GM19193 (cell line): ENCODE measurements around the gene MARK2.

Experiments
- POLR2A ChIP-seq: IDR thresholded peaks from 4 replicates; pipeline ENCODE4 v1.6.1; 2011; ENCODE audit not compliant: insufficient read depth, insufficient read length; ENCODE audit errors: extremely low read depth

MARK2 gene

GRCh38 chr11:63904743-63905142 is 65.8 kb downstream of the MARK2 start:
- TF ChIP-seq POLR2A = no peak

GRCh38 chr11:63905179-63905578 is 66.3 kb downstream of the MARK2 start:
- TF ChIP-seq POLR2A = no peak

- no peak for TF ChIP-seq POLR2A
Observed at GRCh38 chr11:63906087-63906486, 67.2 kb downstream of the MARK2 start.

GRCh38 chr11:63906585-63906984 is 67.7 kb downstream of the MARK2 start:
- TF ChIP-seq POLR2A = no peak

GRCh38 chr11:63907063-63907462 is 68.2 kb downstream of the MARK2 start:
- no peak for TF ChIP-seq POLR2A

- TF ChIP-seq POLR2A = no peak
Observed at GRCh38 chr11:63907808-63908530, 69.1 kb downstream of the MARK2 start.

- no peak for TF ChIP-seq POLR2A
Observed at GRCh38 chr11:63908631-63909401, 69.9 kb downstream of the MARK2 start.

GRCh38 chr11:63909591-63910506 is 70.9 kb downstream of the MARK2 start:
- TF ChIP-seq POLR2A = no peak

GRCh38 chr11:63910675-63911074 is 71.8 kb downstream of the MARK2 start:
- no peak for TF ChIP-seq POLR2A

GRCh38 chr11:63911440-63911839 is 72.5 kb downstream of the MARK2 start:
- no peak for TF ChIP-seq POLR2A

GRCh38 chr11:63911876-63912275 is 73.0 kb downstream of the MARK2 start:
- TF ChIP-seq POLR2A = no peak

GRCh38 chr11:63912678-63913077 is 73.8 kb downstream of the MARK2 start:
- no peak for TF ChIP-seq POLR2A

- no peak for TF ChIP-seq POLR2A
Observed at GRCh38 chr11:63913866-63914830, 75.2 kb downstream of the MARK2 start.

- no peak for TF ChIP-seq POLR2A
Observed at GRCh38 chr11:63914896-63915691, 76.2 kb downstream of the MARK2 start.
